ENCODE data around the gene GNB1L. TPM values are rescaled to one million over a fixed set of nuclear protein-coding genes. Genes with fewer than 3 reads are reported as not detected.
"Not testable (repeated sequence)": the region's sequence is repeated elsewhere in the genome, so short reads cannot be mapped to it uniquely, and the experiment has no call there.

The GNB1L gene
- total RNA-seq, 1 donor from 2014 or later = 6.1 TPM

GRCh38 chr22:19782533-19782932, 72.1 kb downstream of the GNB1L start:
- H3K4me3 Mint-ChIP-seq (ENCODE audit: unreplicated experiment) = no peak overlapping the region
- no peaks in the 10 kb centered on the region for H3K27me3 Mint-ChIP-seq (ENCODE audit: unreplicated experiment)
- H3K27ac Mint-ChIP-seq (ENCODE audit: unreplicated experiment) = no peak overlapping the region
- H3K36me3 Mint-ChIP-seq (ENCODE audit: unreplicated experiment) = no peaks in the 10 kb centered on the region
- H3K9me3 Mint-ChIP-seq (ENCODE audit: unreplicated experiment) = no peaks in the 10 kb centered on the region
- H3K4me1 Mint-ChIP-seq (ENCODE audit: unreplicated experiment) = peaks cover 7% of the 10 kb centered on the region
- no peak for TF ChIP-seq CTCF (IDR thresholded peaks at IDR 0.05)
- no peak for DNase-seq (ENCODE audit: extremely low spot score, unreplicated experiment)

GRCh38 chr22:19779685-19780268, 74.9 kb downstream of the GNB1L start:
- DNase-seq (ENCODE audit: extremely low spot score, unreplicated experiment) = no peak
- H3K27me3 Mint-ChIP-seq (ENCODE audit: unreplicated experiment) = no peaks in the 10 kb centered on the region
- no peaks in the 10 kb centered on the region for H3K9me3 Mint-ChIP-seq (ENCODE audit: unreplicated experiment)

GRCh38 chr22:19779011-19779421, 75.7 kb downstream of the GNB1L start:
- H3K36me3 Mint-ChIP-seq (ENCODE audit: unreplicated experiment) = no peaks in the 10 kb centered on the region
- H3K4me3 Mint-ChIP-seq (ENCODE audit: unreplicated experiment) = no peak overlapping the region
- H3K27me3 Mint-ChIP-seq (ENCODE audit: unreplicated experiment) = no peaks in the 10 kb centered on the region

More at GRCh38 chr22:19779685-19780268, 74.9 kb downstream of the GNB1L start:
- H3K4me3 Mint-ChIP-seq (ENCODE audit: unreplicated experiment) = no peak overlapping the region
- no peak overlapping the region for H3K27ac Mint-ChIP-seq (ENCODE audit: unreplicated experiment)
- no peak for TF ChIP-seq CTCF (IDR thresholded peaks at IDR 0.05)
- peaks cover 7% of the 10 kb centered on the region for H3K4me1 Mint-ChIP-seq (ENCODE audit: unreplicated experiment)
- H3K36me3 Mint-ChIP-seq (ENCODE audit: unreplicated experiment) = no peaks in the 10 kb centered on the region

GRCh38 chr22:19777192-19777591, 77.5 kb downstream of the GNB1L start:
- not testable (repeated sequence) for H3K27me3 Mint-ChIP-seq (ENCODE audit: unreplicated experiment); H3K9me3 Mint-ChIP-seq (ENCODE audit: unreplicated experiment); H3K4me3 Mint-ChIP-seq (ENCODE audit: unreplicated experiment); H3K27ac Mint-ChIP-seq (ENCODE audit: unreplicated experiment); H3K4me1 Mint-ChIP-seq (ENCODE audit: unreplicated experiment); DNase-seq (ENCODE audit: extremely low spot score, unreplicated experiment); H3K36me3 Mint-ChIP-seq (ENCODE audit: unreplicated experiment)

More at GRCh38 chr22:19779011-19779421, 75.7 kb downstream of the GNB1L start:
- Mint-ChIP-seq H3K9me3 (ENCODE audit: unreplicated experiment) (no peaks in the 10 kb centered on the region), H3K27ac (ENCODE audit: unreplicated experiment) (no peak overlapping the region), H3K4me1 (ENCODE audit: unreplicated experiment) (peaks cover 7% of the 10 kb centered on the region)
- TF ChIP-seq CTCF (IDR thresholded peaks at IDR 0.05) = no peak
- no peak for DNase-seq (ENCODE audit: extremely low spot score, unreplicated experiment)

GRCh38 chr22:19776433-19777031, 78.1 kb downstream of the GNB1L start:
- no peak for TF ChIP-seq CTCF (IDR thresholded peaks at IDR 0.05)
- no peaks in the 10 kb centered on the region for H3K9me3 Mint-ChIP-seq (ENCODE audit: unreplicated experiment)
- no peak overlapping the region for H3K27ac Mint-ChIP-seq (ENCODE audit: unreplicated experiment)
- H3K4me3 Mint-ChIP-seq (ENCODE audit: unreplicated experiment) = no peak overlapping the region
- peaks cover 7% of the 10 kb centered on the region for H3K4me1 Mint-ChIP-seq (ENCODE audit: unreplicated experiment)
- H3K27me3 Mint-ChIP-seq (ENCODE audit: unreplicated experiment) = peaks cover 4% of the 10 kb centered on the region
- no peaks in the 10 kb centered on the region for H3K36me3 Mint-ChIP-seq (ENCODE audit: unreplicated experiment)
- no peak for DNase-seq (ENCODE audit: extremely low spot score, unreplicated experiment)
